OCI-LY3 (cell line): ENCODE data around the gene MS4A6A.

Source experiments
- CTCF ChIP-seq: fragments of 200-600, 300-600 bp; sonication (generic); IDR thresholded peaks from 2 replicates; pipeline ENCODE4 v1.5.1; 2014; ENCODE audit warnings: antibody characterized with exemption, low read length, low read depth
- EZH2phosphoT487 ChIP-seq: fragments of 200-600 bp; shearing (Covaris generic); IDR thresholded peaks from 2 replicates; pipeline ENCODE4 v1.6.1; 2018; ENCODE audit warnings: antibody characterized with exemption, mixed run types, low read depth

DNA sequence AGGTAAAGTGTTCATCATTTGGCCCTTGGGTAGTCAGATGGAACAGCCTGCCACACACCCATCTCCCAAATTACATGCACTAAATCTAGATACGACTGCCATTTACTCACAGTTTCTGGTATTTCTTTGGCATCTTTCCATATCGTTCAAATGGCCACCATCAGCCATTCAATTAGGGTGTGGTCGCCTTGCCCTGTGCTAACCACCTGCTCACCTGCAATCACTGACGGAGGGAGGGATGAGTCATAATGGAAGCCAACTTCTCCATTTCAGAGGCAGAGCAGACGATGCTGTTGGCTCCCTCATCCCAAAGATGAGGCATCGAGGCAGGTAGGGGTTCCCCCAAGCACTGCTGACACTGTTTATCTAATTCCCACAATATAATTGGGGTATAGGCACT lies 14.6 kb downstream of the MS4A6A start:
- TF ChIP-seq CTCF (no peak), EZH2phosphoT487 (no peak)
